Astrocyte of the cerebellum (primary cell): Measurements from ENCODE around the gene SHCBP1.
A peak's percentile ranks its signal among the peaks of the same experiment; 100 is the strongest.
"Not testable (repeated sequence)": the region's sequence is repeated elsewhere in the genome, so short reads cannot be mapped to it uniquely, and the experiment has no call there.

ENCODE experiments used
- DNase-seq: peaks from one replicate; pipeline ENCODE4 v3.0.0-alpha.2; 2011; ENCODE audit warnings: low read depth
- H3K4me3 ChIP-seq: 2 replicates; pipeline ENCODE4 v1.5.1; 2011; ENCODE audit warnings: mild to moderate bottlenecking, low read depth, low read length, moderate library complexity
- CTCF ChIP-seq: IDR thresholded peaks from 2 replicates; pipeline ENCODE4 v1.5.1; 2012; ENCODE audit warnings: low read length, low read depth, moderate library complexity, mild to moderate bottlenecking; ENCODE audit errors: missing control alignments
- in situ Hi-C: cut with HindIII; loops from 2 replicates; pipeline ENCODE4 v1.10.0; 2017; ENCODE audit warnings: low sequenced_read_pairs

SHCBP1 gene

GRCh38 chr16:46558018-46558417, 63.2 kb downstream of the SHCBP1 start:
- TF ChIP-seq CTCF, result no peak
- DNase-seq, result no peak
- H3K4me3 ChIP-seq, result no peak overlapping the region
- in situ Hi-C loops, result no loop called here

GRCh38 chr16:46555951-46556350, 65.2 kb downstream of the SHCBP1 start:
- no peak for TF ChIP-seq CTCF
- in situ Hi-C loops, result no loop called here
- DNase-seq, result no peak

GRCh38 chr16:46554435-46554834, 66.7 kb downstream of the SHCBP1 start:
- in situ Hi-C loops, H3K4me3 ChIP-seq: not testable (repeated sequence)
- TF ChIP-seq CTCF, result peak; percentile 89
- peak; percentile 36 for DNase-seq

More at GRCh38 chr16:46555951-46556350, 65.2 kb downstream of the SHCBP1 start:
- no peak overlapping the region for H3K4me3 ChIP-seq

- DNase-seq, result no peak
- no peak overlapping the region for H3K4me3 ChIP-seq
- no peak for TF ChIP-seq CTCF
- in situ Hi-C loops, result no loop called here
Measured at GRCh38 chr16:46549477-46549876, 71.7 kb downstream of the SHCBP1 start.
